Muscle of leg (tissue), 11 donors: Measurements from ENCODE around the gene ASS1. TPM values are rescaled to one million over a fixed set of nuclear protein-coding genes. Genes with fewer than 3 reads are reported as not detected.
A peak's percentile ranks its signal among the peaks of the same experiment; 100 is the strongest.

Source experiments
- DNase-seq: peaks from one replicate; pipeline ENCODE4 v3.0.0; 2013
- H3K27ac ChIP-seq: one replicate; pipeline ENCODE4 v1.5.1; 2013; ENCODE audit warnings: mild to moderate bottlenecking, low read length, control low read depth
- H3K27me3 ChIP-seq: one replicate; pipeline ENCODE4 v1.6.1; 2013; ENCODE audit warnings: low read length; ENCODE audit not compliant: control insufficient read depth, insufficient read depth
- H3K36me3 ChIP-seq: one replicate; pipeline ENCODE4 v1.6.1; 2013; ENCODE audit warnings: low read length; ENCODE audit not compliant: control insufficient read depth, insufficient read depth
- H3K4me1 ChIP-seq: one replicate; pipeline ENCODE4 v1.6.1; 2013; ENCODE audit warnings: low read length; ENCODE audit not compliant: control insufficient read depth, insufficient read depth
- H3K4me3 ChIP-seq: one replicate; pipeline ENCODE4 v1.5.1; 2013; ENCODE audit warnings: low read length, control low read depth
- H3K9me3 ChIP-seq: replicated peaks from 2 replicates; pipeline ENCODE4 v1.6.1; 2013; ENCODE audit warnings: low read depth, low read length; ENCODE audit not compliant: control insufficient read depth
- WGBS: methylation state at CpG from one replicate; pipeline ENCODE4 v1.1.5; 2013; ENCODE audit warnings: missing lambda C conversion rate; ENCODE audit not compliant: insufficient coverage; 5-methylcytosine and 5-hydroxymethylcytosine counted together
- polyA plus RNA-seq, 8 donors: library from polyadenylated mRNA; unstranded; fragments of 120-200 nt; gene quantifications; one replicate each; pipeline versions ENCODE4 v1.2.1 to v1.2.3, GENCODE V29; 2013; ENCODE audit warnings: inconsistent platforms in 1 of 8, low replicate concordance in 1 of 8; ENCODE audit not compliant: insufficient read length in 8 of 8, insufficient read depth in 1 of 8
- total RNA-seq: library from RNA; stranded (reverse); fragments of 120-200 nt; gene quantifications from one replicate; pipeline ENCODE4 v1.2.4, GENCODE V29; 2013

ASS1 gene
- total and polyA plus RNA-seq, 9 donors, result 36.4 to 72.7 (median 52.9) TPM

GRCh38 chr9:130500340-130501180, 55.8 kb downstream of the ASS1 start:
- Histone ChIP-seq H3K36me3 (no peaks in the 10 kb centered on the region), H3K9me3 (no peaks in the 10 kb centered on the region), H3K27me3 (peaks cover 4% of the 10 kb centered on the region), H3K4me3 (no peak overlapping the region), H3K27ac (no peak overlapping the region), H3K4me1 (no peaks in the 10 kb centered on the region)
- no peak for DNase-seq
- WGBS, result 48% methylated on average over 4 of the region's 12 CpGs

- H3K36me3 ChIP-seq, result no peaks in the 10 kb centered on the region
- 81% methylated on average over 9 of the region's 9 CpGs for WGBS
- no peaks in the 10 kb centered on the region for H3K9me3 ChIP-seq
- no peak overlapping the region for H3K27ac ChIP-seq
- no peak overlapping the region for H3K4me3 ChIP-seq
- H3K27me3 ChIP-seq, result peaks cover 4% of the 10 kb centered on the region
- no peak for DNase-seq
- H3K4me1 ChIP-seq, result no peaks in the 10 kb centered on the region
Measured at GRCh38 chr9:130501639-130502038, 56.9 kb downstream of the ASS1 start.

GRCh38 chr9:130508218-130508617, 63.5 kb downstream of the ASS1 start:
- no peak for DNase-seq
- H3K4me1 ChIP-seq, result no peaks in the 10 kb centered on the region
- WGBS, result 44% methylated on average over 2 of the region's 2 CpGs

GRCh38 chr9:130512199-130512598, 67.4 kb downstream of the ASS1 start:
- peaks cover 4% of the 10 kb centered on the region for H3K9me3 ChIP-seq
- H3K27ac ChIP-seq, result no peak overlapping the region
- 92% methylated on average over 3 of the region's 4 CpGs for WGBS
- no peaks in the 10 kb centered on the region for H3K4me1 ChIP-seq
- H3K4me3 ChIP-seq, result no peak overlapping the region
- H3K36me3 ChIP-seq, result no peaks in the 10 kb centered on the region
- peaks cover 10% of the 10 kb centered on the region for H3K27me3 ChIP-seq
- no peak for DNase-seq

More at GRCh38 chr9:130508218-130508617, 63.5 kb downstream of the ASS1 start:
- Histone ChIP-seq H3K9me3 (peaks cover 4% of the 10 kb centered on the region), H3K27ac (no peak overlapping the region), H3K36me3 (no peaks in the 10 kb centered on the region), H3K4me3 (no peak overlapping the region), H3K27me3 (peaks cover 6% of the 10 kb centered on the region)

GRCh38 chr9:130513078-130513477, 68.3 kb downstream of the ASS1 start:
- no CpG with 5 or more reads among the region's 1 CpG for WGBS
- DNase-seq, result no peak
- no peak overlapping the region for H3K4me3 ChIP-seq

GRCh38 chr9:130518233-130518632, 73.5 kb downstream of the ASS1 start:
- peaks cover 10% of the 10 kb centered on the region for H3K27me3 ChIP-seq
- no peak for DNase-seq
- H3K4me3 ChIP-seq, result no peak overlapping the region
- no CpG with 5 or more reads among the region's 4 CpGs for WGBS
- H3K4me1 ChIP-seq, result no peaks in the 10 kb centered on the region
- no peaks in the 10 kb centered on the region for H3K9me3 ChIP-seq
- H3K27ac ChIP-seq, result no peak overlapping the region
- no peaks in the 10 kb centered on the region for H3K36me3 ChIP-seq

More at GRCh38 chr9:130513078-130513477, 68.3 kb downstream of the ASS1 start:
- H3K27me3 ChIP-seq, result peaks cover 14% of the 10 kb centered on the region
- H3K4me1 ChIP-seq, result no peaks in the 10 kb centered on the region
- no peak overlapping the region for H3K27ac ChIP-seq
- peaks cover 4% of the 10 kb centered on the region for H3K9me3 ChIP-seq
- H3K36me3 ChIP-seq, result no peaks in the 10 kb centered on the region

- no peak for DNase-seq
- Histone ChIP-seq H3K27me3 (peaks cover 10% of the 10 kb centered on the region), H3K36me3 (no peaks in the 10 kb centered on the region), H3K27ac (no peak overlapping the region), H3K4me1 (no peaks in the 10 kb centered on the region), H3K4me3 (no peak overlapping the region), H3K9me3 (no peaks in the 10 kb centered on the region)
- 62% methylated on average over 22 of the region's 24 CpGs for WGBS
Measured at GRCh38 chr9:130518943-130519799, 74.4 kb downstream of the ASS1 start.

GRCh38 chr9:130519927-130520326, 75.2 kb downstream of the ASS1 start:
- WGBS, result 86% methylated on average over 3 of the region's 5 CpGs
- H3K4me1 ChIP-seq, result no peaks in the 10 kb centered on the region
- no peak overlapping the region for H3K27ac ChIP-seq
- DNase-seq, result no peak
- H3K4me3 ChIP-seq, result no peak overlapping the region
- no peaks in the 10 kb centered on the region for H3K36me3 ChIP-seq
- H3K9me3 ChIP-seq, result no peaks in the 10 kb centered on the region
- H3K27me3 ChIP-seq, result peaks cover 15% of the 10 kb centered on the region

- DNase-seq, result no peak
- Histone ChIP-seq H3K4me3 (no peak overlapping the region), H3K27ac (no peak overlapping the region), H3K36me3 (no peaks in the 10 kb centered on the region), H3K9me3 (no peaks in the 10 kb centered on the region), H3K4me1 (peaks cover under 1% of the 10 kb centered on the region), H3K27me3 (peaks cover 24% of the 10 kb centered on the region)
- 100% methylated on average over 1 of the region's 5 CpGs for WGBS
Measured at GRCh38 chr9:130521715-130522114, 77.0 kb downstream of the ASS1 start.

- H3K27ac ChIP-seq, result no peak overlapping the region
- WGBS, result no CpG with 5 or more reads among the region's 7 CpGs
- H3K9me3 ChIP-seq, result no peaks in the 10 kb centered on the region
- H3K4me3 ChIP-seq, result no peak overlapping the region
- peaks cover 6% of the 10 kb centered on the region for H3K4me1 ChIP-seq
- peaks cover 30% of the 10 kb centered on the region for H3K27me3 ChIP-seq
- no peaks in the 10 kb centered on the region for H3K36me3 ChIP-seq
- peak; percentile 23 for DNase-seq
Measured at GRCh38 chr9:130522233-130522808, 77.6 kb downstream of the ASS1 start.
